WTC11 (cell line): ENCODE data around the gene CDA.

Experiments
- CDX4 ChIP-seq: fragments of 250-450 bp; sonication (Bioruptor Pico); IDR thresholded peaks from 2 replicates; pipeline ENCODE4 v1.9.0; 2021; ENCODE audit warnings: moderate library complexity, mild to moderate bottlenecking, inconsistent platforms, borderline replicate concordance
- CTCF ChIP-seq: fragments of 200-600 bp; IDR thresholded peaks from 2 replicates; pipeline ENCODE4 v1.8.0; 2022; ENCODE audit warnings: antibody characterized with exemption
- HMGXB4 ChIP-seq: sonication (generic); formaldehyde crosslinking; IDR thresholded peaks from 2 replicates; pipeline ENCODE4 v1.8.1; 2023; ENCODE audit warnings: mild to moderate bottlenecking, moderate library complexity, missing genetic modification reagents
- NFYB ChIP-seq: sonication (generic); formaldehyde crosslinking; conservative IDR thresholded peaks from 2 replicates; pipeline ENCODE4 v1.8.0; 2022; ENCODE audit warnings: low read depth, missing genetic modification reagents
- NR3C1 ChIP-seq: sonication (generic); formaldehyde crosslinking; conservative IDR thresholded peaks from 2 replicates; pipeline ENCODE4 v1.8.1; 2023; ENCODE audit warnings: low read depth, mild to moderate bottlenecking, missing genetic modification reagents
- PREB ChIP-seq: sonication (generic); formaldehyde crosslinking; IDR thresholded peaks from 2 replicates; pipeline ENCODE4 v1.8.1; 2022; ENCODE audit warnings: mild to moderate bottlenecking, missing genetic modification reagents, moderate library complexity, borderline replicate concordance
- PRRX2 ChIP-seq: fragments of 250-450 bp; sonication (Bioruptor Pico); IDR thresholded peaks from 2 replicates; pipeline ENCODE4 v1.8.0; 2021; ENCODE audit warnings: mild to moderate bottlenecking
- TCF7 ChIP-seq: sonication (generic); formaldehyde crosslinking; IDR thresholded peaks from 2 replicates; pipeline ENCODE4 v1.8.0; 2022; ENCODE audit warnings: mild to moderate bottlenecking, low read depth, missing genetic modification reagents, moderate library complexity
- ZNF263 ChIP-seq: sonication (generic); formaldehyde crosslinking; IDR thresholded peaks from 2 replicates; pipeline ENCODE4 v1.8.1; 2022; ENCODE audit warnings: low read depth, mild to moderate bottlenecking, moderate library complexity, missing genetic modification reagents
- ZNF317 ChIP-seq: sonication (generic); formaldehyde crosslinking; IDR thresholded peaks from 2 replicates; pipeline ENCODE4 v1.8.1; 2023; ENCODE audit warnings: low read depth, mild to moderate bottlenecking, moderate library complexity, missing genetic modification reagents, borderline replicate concordance
- TF ChIP-seq, protein P1 (sequence below): fragments of 250-450 bp; sonication (Bioruptor Pico); IDR thresholded peaks from 2 replicates; pipeline ENCODE4 v2.1.2; 2022; ENCODE audit warnings: mild to moderate bottlenecking, moderate library complexity
- TF ChIP-seq, protein P2 (sequence below): sonication (generic); formaldehyde crosslinking; IDR thresholded peaks from 2 replicates; pipeline ENCODE4 v1.8.1; 2022; ENCODE audit warnings: low read depth, missing genetic modification reagents, borderline replicate concordance
- TF ChIP-seq, protein P3 (sequence below): sonication (generic); formaldehyde crosslinking; IDR thresholded peaks from 2 replicates; pipeline ENCODE4 v1.8.1; 2023; ENCODE audit warnings: mild to moderate bottlenecking, missing genetic modification reagents, borderline replicate concordance
- TF ChIP-seq, protein P4 (sequence below): sonication (generic); formaldehyde crosslinking; IDR thresholded peaks from 2 replicates; pipeline ENCODE4 v1.8.0; 2022; ENCODE audit warnings: mild to moderate bottlenecking, missing genetic modification reagents

DNA sequence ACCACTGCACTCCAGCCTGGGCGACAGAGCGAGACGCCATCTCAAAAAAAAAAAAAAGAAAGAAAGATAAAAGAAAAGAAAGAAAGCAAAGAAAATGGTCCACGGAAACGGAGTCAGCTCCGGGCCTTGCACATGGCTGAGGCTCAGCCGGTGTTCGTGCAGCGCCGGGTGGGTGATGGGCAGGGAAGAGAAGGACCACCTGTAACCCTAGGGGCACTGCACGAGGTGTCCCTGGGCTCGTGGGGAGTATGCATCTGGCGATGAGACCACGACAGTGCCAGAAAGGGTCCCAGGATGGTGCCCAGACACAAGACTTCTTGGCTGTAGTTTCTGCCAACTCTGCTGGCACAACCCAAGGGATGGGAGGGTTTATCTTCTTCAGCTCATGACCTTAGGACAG, 5.8 kb downstream of the CDA start:
- TF ChIP-seq CTCF (no peak), PREB (no peak), PRRX2 (CRISPR knock-in tag) (no peak), ZNF263 (no peak), CDX4 (CRISPR knock-in tag) (no peak), HMGXB4 (CRISPR knock-in tag) (no peak), TCF7 (CRISPR knock-in tag) (no peak), NR3C1 (CRISPR knock-in tag) (no peak), ZNF317 (CRISPR knock-in tag) (no peak), NFYB (CRISPR knock-in tag) (no peak)
- TF ChIP-seq, protein P1, sequence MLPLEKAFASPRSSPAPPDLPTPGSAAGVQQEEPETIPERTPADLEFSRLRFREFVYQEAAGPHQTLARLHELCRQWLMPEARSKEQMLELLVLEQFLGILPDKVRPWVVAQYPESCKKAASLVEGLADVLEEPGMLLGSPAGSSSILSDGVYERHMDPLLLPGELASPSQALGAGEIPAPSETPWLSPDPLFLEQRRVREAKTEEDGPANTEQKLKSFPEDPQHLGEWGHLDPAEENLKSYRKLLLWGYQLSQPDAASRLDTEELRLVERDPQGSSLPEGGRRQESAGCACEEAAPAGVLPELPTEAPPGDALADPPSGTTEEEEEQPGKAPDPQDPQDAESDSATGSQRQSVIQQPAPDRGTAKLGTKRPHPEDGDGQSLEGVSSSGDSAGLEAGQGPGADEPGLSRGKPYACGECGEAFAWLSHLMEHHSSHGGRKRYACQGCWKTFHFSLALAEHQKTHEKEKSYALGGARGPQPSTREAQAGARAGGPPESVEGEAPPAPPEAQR (CRISPR knock-in tag), result no peak
- TF ChIP-seq, protein P2, sequence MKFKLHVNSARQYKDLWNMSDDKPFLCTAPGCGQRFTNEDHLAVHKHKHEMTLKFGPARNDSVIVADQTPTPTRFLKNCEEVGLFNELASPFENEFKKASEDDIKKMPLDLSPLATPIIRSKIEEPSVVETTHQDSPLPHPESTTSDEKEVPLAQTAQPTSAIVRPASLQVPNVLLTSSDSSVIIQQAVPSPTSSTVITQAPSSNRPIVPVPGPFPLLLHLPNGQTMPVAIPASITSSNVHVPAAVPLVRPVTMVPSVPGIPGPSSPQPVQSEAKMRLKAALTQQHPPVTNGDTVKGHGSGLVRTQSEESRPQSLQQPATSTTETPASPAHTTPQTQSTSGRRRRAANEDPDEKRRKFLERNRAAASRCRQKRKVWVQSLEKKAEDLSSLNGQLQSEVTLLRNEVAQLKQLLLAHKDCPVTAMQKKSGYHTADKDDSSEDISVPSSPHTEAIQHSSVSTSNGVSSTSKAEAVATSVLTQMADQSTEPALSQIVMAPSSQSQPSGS, result no peak
- TF ChIP-seq, protein P3, sequence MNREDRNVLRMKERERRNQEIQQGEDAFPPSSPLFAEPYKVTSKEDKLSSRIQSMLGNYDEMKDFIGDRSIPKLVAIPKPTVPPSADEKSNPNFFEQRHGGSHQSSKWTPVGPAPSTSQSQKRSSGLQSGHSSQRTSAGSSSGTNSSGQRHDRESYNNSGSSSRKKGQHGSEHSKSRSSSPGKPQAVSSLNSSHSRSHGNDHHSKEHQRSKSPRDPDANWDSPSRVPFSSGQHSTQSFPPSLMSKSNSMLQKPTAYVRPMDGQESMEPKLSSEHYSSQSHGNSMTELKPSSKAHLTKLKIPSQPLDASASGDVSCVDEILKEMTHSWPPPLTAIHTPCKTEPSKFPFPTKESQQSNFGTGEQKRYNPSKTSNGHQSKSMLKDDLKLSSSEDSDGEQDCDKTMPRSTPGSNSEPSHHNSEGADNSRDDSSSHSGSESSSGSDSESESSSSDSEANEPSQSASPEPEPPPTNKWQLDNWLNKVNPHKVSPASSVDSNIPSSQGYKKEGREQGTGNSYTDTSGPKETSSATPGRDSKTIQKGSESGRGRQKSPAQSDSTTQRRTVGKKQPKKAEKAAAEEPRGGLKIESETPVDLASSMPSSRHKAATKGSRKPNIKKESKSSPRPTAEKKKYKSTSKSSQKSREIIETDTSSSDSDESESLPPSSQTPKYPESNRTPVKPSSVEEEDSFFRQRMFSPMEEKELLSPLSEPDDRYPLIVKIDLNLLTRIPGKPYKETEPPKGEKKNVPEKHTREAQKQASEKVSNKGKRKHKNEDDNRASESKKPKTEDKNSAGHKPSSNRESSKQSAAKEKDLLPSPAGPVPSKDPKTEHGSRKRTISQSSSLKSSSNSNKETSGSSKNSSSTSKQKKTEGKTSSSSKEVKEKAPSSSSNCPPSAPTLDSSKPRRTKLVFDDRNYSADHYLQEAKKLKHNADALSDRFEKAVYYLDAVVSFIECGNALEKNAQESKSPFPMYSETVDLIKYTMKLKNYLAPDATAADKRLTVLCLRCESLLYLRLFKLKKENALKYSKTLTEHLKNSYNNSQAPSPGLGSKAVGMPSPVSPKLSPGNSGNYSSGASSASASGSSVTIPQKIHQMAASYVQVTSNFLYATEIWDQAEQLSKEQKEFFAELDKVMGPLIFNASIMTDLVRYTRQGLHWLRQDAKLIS (CRISPR knock-in tag), result no peak
- TF ChIP-seq, protein P4, sequence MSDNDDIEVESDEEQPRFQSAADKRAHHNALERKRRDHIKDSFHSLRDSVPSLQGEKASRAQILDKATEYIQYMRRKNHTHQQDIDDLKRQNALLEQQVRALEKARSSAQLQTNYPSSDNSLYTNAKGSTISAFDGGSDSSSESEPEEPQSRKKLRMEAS (CRISPR knock-in tag), result no peak
